ENCODE data around the gene ASTE1. TPM values are rescaled to one million over a fixed set of nuclear protein-coding genes. Genes with fewer than 3 reads are reported as not detected.

Gene ASTE1
- total and polyA plus RNA-seq, 9 of the 15 experiments (the other 6 are each of a cell fraction or from before 2014, with no cell fraction given) = 3.5 to 12.1 (median 6.9) TPM

- POLR2A ChIA-PET = interaction anchor here (1.3 kb wide), 1 partner anchor 11 kb away, joined by 3 read pairs; the partner anchor contains the start of genes ASTE1 and NEK11
- 22% methylated on average over 5 of the region's 5 CpGs for WGBS (ENCODE audit: insufficient coverage, low coverage, missing lambda C conversion rate)
- Histone ChIP-seq H3K4me3 (no peak overlapping the region), H4K20me1 (replicated peaks; ENCODE audit: control insufficient read depth, insufficient read depth, low read length) (no peaks in the 10 kb centered on the region), H3K9me1 (ENCODE audit: control insufficient read depth, insufficient read depth, low read length) (no peaks in the 10 kb centered on the region), H3K79me2 (ENCODE audit: control insufficient read depth, insufficient read depth, low read length) (no peaks in the 10 kb centered on the region), H2AFZ (ENCODE audit: low read depth, low read length) (no peak overlapping the region), H3K9me3 (replicated peaks; ENCODE audit: control insufficient read depth, insufficient read depth, low read depth, low read length) (no peaks in the 10 kb centered on the region), H3K27me3 (ENCODE audit: control insufficient read depth in 2 of 2, insufficient read depth in 2 of 2, low read length in 2 of 2) (no peaks in the 10 kb centered on the region), H3K4me1 (replicated peaks in 1 of 2; ENCODE audit: control insufficient read depth in 2 of 2, insufficient read depth in 2 of 2, low read length in 2 of 2) (no peaks in the 10 kb centered on the region), H3K4me2 (ENCODE audit: insufficient read depth, low read length) (no peak overlapping the region), H3K9ac (ENCODE audit: insufficient read depth in 1 of 2, low read depth in 2 of 2, low read length in 2 of 2) (no peak overlapping the region), H3K36me3 (ENCODE audit: control insufficient read depth, insufficient read depth, low read length) (no peaks in the 10 kb centered on the region), H3K27ac (ENCODE audit: extremely low read depth, low read depth, low read length) (no peak overlapping the region)
- in situ Hi-C loops (cut with MboI) (loop anchor here (25.0 kb wide), 2 partner anchors 450 to 975 kb away; no protein-coding TSS in a partner anchor), intact Hi-C loops (cut with micrococcal nuclease) (no loop called here)
- CTCF ChIA-PET (ENCODE audit: low intra/inter-chr PET ratio) = no interaction called here
- DNase-seq (ENCODE audit: extremely low read depth in 1 of 4, low spot score in 3 of 4) (no peak), ATAC-seq (no peak), FAIRE-seq (no peak)
- BruUV-seq (replicated peaks) = no TSS peak
- no peak for TF ChIP-seq ZNF184 (CRISPR knock-in tag; IDR thresholded peaks at IDR 0.05)
- no peak for TF ChIP-seq CREB1 (IDR thresholded peaks at IDR 0.05)
- TF ChIP-seq CREB1 (CRISPR knock-in tag; IDR thresholded peaks at IDR 0.05) = no peak
- no peak for TF ChIP-seq CBX5 (IDR thresholded peaks at IDR 0.05; ENCODE audit: borderline replicate concordance, low read depth)
- TF ChIP-seq ZEB2 (IDR thresholded peaks at IDR 0.05) = no peak
- TF ChIP-seq, protein P1, sequence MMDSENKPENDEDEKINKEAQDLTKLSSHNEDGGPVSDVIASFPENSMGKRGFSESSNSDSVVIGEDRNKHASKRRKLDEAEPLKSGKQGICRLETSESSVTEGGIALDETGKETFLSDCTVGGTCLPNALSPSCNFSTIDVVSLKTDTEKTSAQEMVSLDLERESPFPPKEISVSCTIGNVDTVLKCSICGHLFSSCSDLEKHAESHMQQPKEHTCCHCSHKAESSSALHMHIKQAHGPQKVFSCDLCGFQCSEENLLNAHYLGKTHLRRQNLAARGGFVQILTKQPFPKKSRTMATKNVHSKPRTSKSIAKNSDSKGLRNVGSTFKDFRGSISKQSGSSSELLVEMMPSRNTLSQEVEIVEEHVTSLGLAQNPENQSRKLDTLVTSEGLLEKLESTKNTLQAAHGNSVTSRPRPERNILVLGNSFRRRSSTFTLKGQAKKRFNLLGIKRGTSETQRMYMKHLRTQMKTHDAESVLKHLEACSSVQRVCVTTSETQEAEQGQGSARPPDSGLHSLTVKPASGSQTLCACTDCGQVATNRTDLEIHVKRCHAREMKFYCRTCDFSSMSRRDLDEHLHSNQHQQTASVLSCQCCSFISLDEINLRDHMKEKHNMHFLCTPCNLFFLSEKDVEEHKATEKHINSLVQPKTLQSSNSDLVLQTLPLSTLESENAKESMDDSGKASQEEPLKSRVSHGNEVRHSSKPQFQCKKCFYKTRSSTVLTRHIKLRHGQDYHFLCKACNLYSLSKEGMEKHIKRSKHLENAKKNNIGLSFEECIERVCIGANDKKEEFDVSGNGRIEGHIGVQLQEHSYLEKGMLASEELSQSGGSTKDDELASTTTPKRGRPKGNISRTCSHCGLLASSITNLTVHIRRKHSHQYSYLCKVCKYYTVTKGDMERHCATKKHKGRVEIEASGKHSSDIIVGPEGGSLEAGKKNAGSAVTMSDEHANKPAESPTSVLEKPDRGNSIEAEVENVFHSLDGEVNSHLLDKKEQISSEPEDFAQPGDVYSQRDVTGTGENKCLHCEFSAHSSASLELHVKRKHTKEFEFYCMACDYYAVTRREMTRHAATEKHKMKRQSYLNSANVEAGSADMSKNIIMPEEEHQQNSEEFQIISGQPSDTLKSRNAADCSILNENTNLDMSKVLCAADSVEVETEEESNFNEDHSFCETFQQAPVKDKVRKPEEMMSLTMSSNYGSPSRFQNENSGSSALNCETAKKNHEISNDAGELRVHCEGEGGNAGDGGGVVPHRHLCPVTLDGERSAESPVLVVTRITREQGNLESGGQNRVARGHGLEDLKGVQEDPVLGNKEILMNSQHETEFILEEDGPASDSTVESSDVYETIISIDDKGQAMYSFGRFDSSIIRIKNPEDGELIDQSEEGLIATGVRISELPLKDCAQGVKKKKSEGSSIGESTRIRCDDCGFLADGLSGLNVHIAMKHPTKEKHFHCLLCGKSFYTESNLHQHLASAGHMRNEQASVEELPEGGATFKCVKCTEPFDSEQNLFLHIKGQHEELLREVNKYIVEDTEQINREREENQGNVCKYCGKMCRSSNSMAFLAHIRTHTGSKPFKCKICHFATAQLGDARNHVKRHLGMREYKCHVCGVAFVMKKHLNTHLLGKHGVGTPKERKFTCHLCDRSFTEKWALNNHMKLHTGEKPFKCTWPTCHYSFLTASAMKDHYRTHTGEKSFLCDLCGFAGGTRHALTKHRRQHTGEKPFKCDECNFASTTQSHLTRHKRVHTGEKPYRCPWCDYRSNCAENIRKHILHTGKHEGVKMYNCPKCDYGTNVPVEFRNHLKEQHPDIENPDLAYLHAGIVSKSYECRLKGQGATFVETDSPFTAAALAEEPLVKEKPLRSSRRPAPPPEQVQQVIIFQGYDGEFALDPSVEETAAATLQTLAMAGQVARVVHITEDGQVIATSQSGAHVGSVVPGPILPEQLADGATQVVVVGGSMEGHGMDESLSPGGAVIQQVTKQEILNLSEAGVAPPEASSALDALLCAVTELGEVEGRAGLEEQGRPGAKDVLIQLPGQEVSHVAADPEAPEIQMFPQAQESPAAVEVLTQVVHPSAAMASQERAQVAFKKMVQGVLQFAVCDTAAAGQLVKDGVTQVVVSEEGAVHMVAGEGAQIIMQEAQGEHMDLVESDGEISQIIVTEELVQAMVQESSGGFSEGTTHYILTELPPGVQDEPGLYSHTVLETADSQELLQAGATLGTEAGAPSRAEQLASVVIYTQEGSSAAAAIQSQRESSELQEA (IDR thresholded peaks at IDR 0.05; ENCODE audit: low read depth) = no peak
- TF ChIP-seq NR2F6 (CRISPR knock-in tag; IDR thresholded peaks at IDR 0.05) = no peak
- no peak for TF ChIP-seq PHB (CRISPR knock-in tag; IDR thresholded peaks at IDR 0.05)
- TF ChIP-seq, protein P2, sequence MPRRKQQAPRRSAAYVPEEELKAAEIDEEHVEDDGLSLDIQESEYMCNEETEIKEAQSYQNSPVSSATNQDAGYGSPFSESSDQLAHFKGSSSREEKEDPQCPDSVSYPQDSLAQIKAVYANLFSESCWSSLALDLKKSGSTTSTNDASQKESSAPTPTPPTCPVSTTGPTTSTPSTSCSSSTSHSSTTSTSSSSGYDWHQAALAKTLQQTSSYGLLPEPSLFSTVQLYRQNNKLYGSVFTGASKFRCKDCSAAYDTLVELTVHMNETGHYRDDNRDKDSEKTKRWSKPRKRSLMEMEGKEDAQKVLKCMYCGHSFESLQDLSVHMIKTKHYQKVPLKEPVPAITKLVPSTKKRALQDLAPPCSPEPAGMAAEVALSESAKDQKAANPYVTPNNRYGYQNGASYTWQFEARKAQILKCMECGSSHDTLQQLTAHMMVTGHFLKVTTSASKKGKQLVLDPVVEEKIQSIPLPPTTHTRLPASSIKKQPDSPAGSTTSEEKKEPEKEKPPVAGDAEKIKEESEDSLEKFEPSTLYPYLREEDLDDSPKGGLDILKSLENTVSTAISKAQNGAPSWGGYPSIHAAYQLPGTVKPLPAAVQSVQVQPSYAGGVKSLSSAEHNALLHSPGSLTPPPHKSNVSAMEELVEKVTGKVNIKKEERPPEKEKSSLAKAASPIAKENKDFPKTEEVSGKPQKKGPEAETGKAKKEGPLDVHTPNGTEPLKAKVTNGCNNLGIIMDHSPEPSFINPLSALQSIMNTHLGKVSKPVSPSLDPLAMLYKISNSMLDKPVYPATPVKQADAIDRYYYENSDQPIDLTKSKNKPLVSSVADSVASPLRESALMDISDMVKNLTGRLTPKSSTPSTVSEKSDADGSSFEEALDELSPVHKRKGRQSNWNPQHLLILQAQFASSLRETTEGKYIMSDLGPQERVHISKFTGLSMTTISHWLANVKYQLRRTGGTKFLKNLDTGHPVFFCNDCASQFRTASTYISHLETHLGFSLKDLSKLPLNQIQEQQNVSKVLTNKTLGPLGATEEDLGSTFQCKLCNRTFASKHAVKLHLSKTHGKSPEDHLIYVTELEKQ (CRISPR knock-in tag; IDR thresholded peaks at IDR 0.05) = no peak
- TF ChIP-seq ARID1B (IDR thresholded peaks at IDR 0.05) = no peak
- TF ChIP-seq PATZ1 (CRISPR knock-in tag; IDR thresholded peaks at IDR 0.05; ENCODE audit: borderline replicate concordance) = no peak
Measured at GRCh38 chr3:131036986-131037385, 10.4 kb upstream of the ASTE1 start.

Measured in K562 (cell line).